Brain microvascular endothelial cell (primary cell): ENCODE data around the gene RAB12.
A peak's percentile ranks its signal among the peaks of the same experiment; 100 is the strongest.

Experiments
- DNase-seq: peaks from one replicate; pipeline ENCODE4 v3.0.0-alpha.2; 2020
- H3K27ac ChIP-seq: fragments of 250-450 bp; sonication (Bioruptor Pico); 2 replicates; pipeline ENCODE4 v1.5.1; 2020; ENCODE audit warnings: mild to moderate bottlenecking, moderate library complexity
- H3K27me3 ChIP-seq: fragments of 250-450 bp; sonication (Bioruptor Pico); replicated peaks from 2 replicates; pipeline ENCODE4 v1.5.1; 2020; ENCODE audit warnings: mild to moderate bottlenecking
- H3K36me3 ChIP-seq: fragments of 250-450 bp; sonication (Bioruptor Pico); replicated peaks from 2 replicates; pipeline ENCODE4 v1.5.1; 2020; ENCODE audit warnings: mild to moderate bottlenecking
- H3K4me3 ChIP-seq: 2 replicates; pipeline ENCODE4 v1.5.1; 2011; ENCODE audit warnings: low read depth, mild to moderate bottlenecking, control low read depth, low read length, moderate library complexity
- in situ Hi-C: cut with HindIII; loops from 2 replicates; pipeline ENCODE4 v1.10.0; 2017; ENCODE audit warnings: low sequenced_read_pairs, low pct_ligation_motif_present
- TF ChIP-seq, protein P1 (sequence below): IDR thresholded peaks from 2 replicates; pipeline ENCODE4 v1.5.1; 2011; ENCODE audit warnings: low read depth, mild to moderate bottlenecking, moderate library complexity, low read length, control low read depth, inconsistent platforms; ENCODE audit errors: missing control alignments

RAB12 gene, protein sequence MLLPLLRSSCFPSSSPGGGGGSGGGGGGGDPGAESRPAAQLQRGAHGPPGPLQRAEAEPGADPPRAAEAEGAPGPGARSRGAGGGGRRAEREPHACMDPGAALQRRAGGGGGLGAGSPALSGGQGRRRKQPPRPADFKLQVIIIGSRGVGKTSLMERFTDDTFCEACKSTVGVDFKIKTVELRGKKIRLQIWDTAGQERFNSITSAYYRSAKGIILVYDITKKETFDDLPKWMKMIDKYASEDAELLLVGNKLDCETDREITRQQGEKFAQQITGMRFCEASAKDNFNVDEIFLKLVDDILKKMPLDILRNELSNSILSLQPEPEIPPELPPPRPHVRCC

DNA sequence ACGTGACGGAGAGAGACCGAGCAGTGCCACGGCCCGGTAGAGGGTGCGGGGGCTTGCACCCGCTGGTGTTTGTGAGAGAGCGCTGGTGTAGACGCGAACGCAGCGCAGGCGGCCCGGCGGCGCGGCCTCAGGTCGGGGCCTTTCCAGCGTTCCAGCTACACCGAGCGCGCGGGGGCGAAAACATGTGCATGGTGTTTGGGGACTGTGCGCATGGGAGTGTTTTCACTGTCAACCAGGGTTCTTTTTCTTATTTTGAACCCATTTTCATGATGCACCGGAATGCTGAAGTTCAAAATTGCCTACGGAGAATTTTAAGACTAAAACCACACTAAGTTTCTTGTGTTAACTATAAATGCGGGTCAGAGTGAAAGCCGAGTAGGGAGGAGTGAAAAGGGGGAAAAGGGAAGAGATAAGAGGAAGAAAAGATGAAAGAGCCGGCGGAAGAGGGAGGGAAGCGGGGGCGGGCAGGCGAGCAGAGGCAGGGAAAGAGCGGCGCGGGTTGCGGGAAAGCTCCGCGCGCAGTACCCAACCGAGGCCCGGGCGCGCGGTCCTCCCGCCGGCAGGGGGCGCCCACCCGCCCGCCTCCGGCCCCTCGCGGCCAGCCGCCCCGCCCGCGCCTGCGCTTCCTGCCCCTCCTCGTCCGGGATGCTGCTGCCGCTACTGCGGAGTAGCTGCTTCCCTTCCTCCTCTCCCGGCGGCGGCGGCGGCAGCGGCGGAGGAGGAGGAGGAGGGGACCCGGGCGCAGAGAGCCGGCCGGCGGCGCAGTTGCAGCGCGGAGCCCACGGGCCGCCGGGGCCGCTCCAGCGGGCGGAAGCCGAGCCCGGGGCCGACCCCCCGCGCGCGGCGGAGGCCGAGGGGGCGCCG is at the start of gene RAB12:
RAB12 (plus strand) TSS at position 643 of the 864 bp plus-strand sequence; CDS start at position 646, 3 bp downstream.
- in situ Hi-C loops = no loop called here
- Histone ChIP-seq H3K36me3 (no peaks in the 10 kb centered on the region), H3K27me3 (no peaks in the 10 kb centered on the region), H3K4me3 (peak within 1 kb of the TSS; percentile 87), H3K27ac (peak within 1 kb of the TSS; percentile 26)
- DNase-seq = peak; percentile 61
- TF ChIP-seq, protein P1, sequence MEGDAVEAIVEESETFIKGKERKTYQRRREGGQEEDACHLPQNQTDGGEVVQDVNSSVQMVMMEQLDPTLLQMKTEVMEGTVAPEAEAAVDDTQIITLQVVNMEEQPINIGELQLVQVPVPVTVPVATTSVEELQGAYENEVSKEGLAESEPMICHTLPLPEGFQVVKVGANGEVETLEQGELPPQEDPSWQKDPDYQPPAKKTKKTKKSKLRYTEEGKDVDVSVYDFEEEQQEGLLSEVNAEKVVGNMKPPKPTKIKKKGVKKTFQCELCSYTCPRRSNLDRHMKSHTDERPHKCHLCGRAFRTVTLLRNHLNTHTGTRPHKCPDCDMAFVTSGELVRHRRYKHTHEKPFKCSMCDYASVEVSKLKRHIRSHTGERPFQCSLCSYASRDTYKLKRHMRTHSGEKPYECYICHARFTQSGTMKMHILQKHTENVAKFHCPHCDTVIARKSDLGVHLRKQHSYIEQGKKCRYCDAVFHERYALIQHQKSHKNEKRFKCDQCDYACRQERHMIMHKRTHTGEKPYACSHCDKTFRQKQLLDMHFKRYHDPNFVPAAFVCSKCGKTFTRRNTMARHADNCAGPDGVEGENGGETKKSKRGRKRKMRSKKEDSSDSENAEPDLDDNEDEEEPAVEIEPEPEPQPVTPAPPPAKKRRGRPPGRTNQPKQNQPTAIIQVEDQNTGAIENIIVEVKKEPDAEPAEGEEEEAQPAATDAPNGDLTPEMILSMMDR = peak; percentile 22

DNA sequence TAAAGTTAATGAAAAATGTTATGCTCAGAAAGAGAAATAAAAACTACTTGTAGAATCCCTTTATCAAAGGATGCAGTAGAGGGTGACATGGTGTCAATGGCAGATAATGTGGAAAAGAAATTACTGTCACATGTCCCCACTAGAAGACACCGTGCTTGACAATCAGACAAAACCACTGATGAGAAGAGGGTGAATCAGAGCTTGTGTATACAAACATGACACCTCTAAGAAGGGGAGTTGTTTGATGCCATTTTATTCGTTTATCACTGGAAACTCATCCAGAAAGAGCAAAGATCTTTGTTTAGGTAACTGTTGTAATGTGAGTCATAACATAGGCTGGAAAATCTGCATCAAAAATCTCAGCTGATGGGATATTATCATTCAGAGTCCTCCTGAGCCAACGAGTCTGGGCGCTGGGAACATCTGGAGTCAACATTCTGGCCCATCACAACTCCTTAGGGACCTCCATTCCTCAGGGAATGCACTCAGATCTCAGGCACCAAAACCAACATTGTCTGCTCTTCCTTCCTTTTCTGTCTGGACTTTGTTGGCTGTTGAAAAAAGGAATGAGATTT is 49.5 kb upstream of the RAB12 start:
- in situ Hi-C loops = no loop called here

DNA sequence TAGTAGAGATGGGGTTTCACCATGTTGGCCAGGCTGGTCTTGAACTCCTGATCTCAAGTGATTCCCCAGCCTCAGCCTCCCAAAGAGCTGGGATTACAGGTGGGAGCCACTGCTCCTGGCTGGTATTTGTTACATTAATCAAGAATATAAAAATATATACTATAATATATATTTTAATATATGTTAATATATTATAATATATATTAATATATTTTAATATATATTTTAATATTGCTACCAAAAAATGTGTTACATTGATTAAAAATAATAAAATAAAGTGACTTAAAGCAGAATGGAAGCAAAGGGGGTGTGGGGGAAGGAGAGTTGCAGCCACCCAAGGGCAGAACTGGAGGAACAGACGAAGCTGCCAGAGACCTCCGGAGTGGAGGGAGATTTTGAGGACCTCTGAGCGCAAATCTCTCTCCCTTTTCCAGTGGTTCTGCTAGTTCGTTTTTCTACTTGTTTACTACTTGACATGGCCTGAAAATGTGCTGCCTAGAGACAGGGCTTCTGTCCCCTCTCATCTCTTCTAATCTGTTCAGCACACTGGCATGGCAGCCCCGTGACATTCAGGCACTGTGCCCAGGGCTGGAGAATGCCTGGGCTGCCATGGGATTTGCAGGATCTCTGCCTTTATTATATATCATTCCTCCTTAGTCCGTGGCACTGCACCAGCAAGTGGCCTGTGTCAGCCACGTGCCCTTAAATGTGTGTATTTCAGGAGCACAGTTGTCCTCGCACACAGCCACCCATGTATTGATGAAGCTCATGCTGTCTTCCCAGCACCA is 47.9 kb upstream of the RAB12 start:
- in situ Hi-C loops = no loop called here
- Histone ChIP-seq H3K36me3 (no peaks in the 10 kb centered on the region), H3K4me3 (no peak overlapping the region), H3K27me3 (no peaks in the 10 kb centered on the region), H3K27ac (no peak overlapping the region)
- TF ChIP-seq, protein P1 = no peak
- DNase-seq = no peak

More for the DNA sequence above, 49.5 kb upstream of the RAB12 start:
- Histone ChIP-seq H3K27me3 (no peaks in the 10 kb centered on the region), H3K36me3 (no peaks in the 10 kb centered on the region), H3K27ac (no peak overlapping the region), H3K4me3 (no peak overlapping the region)
- TF ChIP-seq, protein P1 = no peak
- DNase-seq = peak; percentile 7

DNA sequence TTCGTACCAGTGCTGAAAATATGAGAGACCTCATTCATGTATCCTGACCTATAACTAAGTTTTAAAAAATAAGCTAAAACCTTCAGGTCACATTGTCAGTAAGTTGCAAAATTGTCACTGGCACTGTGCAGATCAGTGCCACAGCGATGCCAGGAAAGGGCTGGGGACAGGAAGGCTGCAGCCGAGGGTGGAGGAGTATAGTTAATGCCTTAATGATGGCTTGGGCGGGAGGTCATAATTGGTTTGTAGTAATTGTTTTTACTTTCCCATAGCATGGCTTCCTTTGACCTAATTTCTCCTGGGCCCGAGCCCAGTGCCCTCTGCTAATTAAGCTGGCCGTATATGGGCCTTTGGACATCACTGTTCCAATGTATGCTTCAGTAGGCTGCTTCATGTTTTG is 47.2 kb upstream of the RAB12 start:
- TF ChIP-seq, protein P1 = no peak
- H3K27me3 ChIP-seq = no peaks in the 10 kb centered on the region
- H3K27ac ChIP-seq = no peak overlapping the region
- in situ Hi-C loops = no loop called here
- H3K4me3 ChIP-seq = no peak overlapping the region
- DNase-seq = no peak
- no peaks in the 10 kb centered on the region for H3K36me3 ChIP-seq

DNA sequence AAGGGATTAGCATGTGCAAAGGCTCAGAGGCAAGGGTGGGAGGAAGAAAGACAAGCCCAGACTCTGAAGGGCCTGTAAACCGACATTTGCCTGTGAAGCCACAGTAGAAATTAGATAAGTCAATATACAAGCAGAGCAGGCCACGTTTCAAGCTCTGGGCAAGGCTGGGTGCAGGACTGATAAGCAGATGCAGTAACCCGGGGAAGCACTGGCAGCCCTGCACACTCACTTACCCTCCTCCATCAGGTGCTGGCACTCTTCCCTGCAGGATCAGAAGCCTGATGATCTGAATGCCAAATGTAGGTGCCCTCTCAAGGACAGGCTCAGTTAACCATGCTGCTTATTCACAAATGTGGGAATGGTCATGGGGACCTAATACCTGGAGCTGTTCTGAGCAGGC is 46.3 kb upstream of the RAB12 start:
- Histone ChIP-seq H3K4me3 (no peak overlapping the region), H3K27ac (no peak overlapping the region), H3K36me3 (no peaks in the 10 kb centered on the region), H3K27me3 (no peaks in the 10 kb centered on the region)
- TF ChIP-seq, protein P1 = no peak
- no peak for DNase-seq
- in situ Hi-C loops = no loop called here
